Stimulated activated naive CD8-positive, alpha-beta T cell treated with anti-CD3 and anti-CD28 coated beads, Interleukin-15, Interleukin-2, amounts not matched to agents 100 ng/mL and 50 ng/mL, for 24 hours (primary cell): ENCODE data around the gene XYLT2.
"Not testable (repeated sequence)": the region's sequence is repeated elsewhere in the genome, so short reads cannot be mapped to it uniquely, and the experiment has no call there.

Experiments used
- H3K27ac Mint-ChIP-seq: one replicate; pipeline ENCODE4 v1.8.0; 2021; ENCODE audit warnings: mild to moderate bottlenecking, mixed read lengths
- H3K27me3 Mint-ChIP-seq: one replicate; pipeline ENCODE4 v1.8.0; 2021; ENCODE audit warnings: mixed read lengths
- H3K36me3 Mint-ChIP-seq: one replicate; pipeline ENCODE4 v1.8.0; 2021; ENCODE audit warnings: low read depth, mixed read lengths
- H3K4me1 Mint-ChIP-seq: one replicate; pipeline ENCODE4 v1.8.0; 2021; ENCODE audit warnings: low read depth, mixed read lengths
- H3K4me3 Mint-ChIP-seq: one replicate; pipeline ENCODE4 v1.8.0; 2021; ENCODE audit warnings: mild to moderate bottlenecking, mixed read lengths
- H3K9me3 Mint-ChIP-seq: one replicate; pipeline ENCODE4 v1.8.0; 2021; ENCODE audit warnings: mixed read lengths

XYLT2 gene

DNA sequence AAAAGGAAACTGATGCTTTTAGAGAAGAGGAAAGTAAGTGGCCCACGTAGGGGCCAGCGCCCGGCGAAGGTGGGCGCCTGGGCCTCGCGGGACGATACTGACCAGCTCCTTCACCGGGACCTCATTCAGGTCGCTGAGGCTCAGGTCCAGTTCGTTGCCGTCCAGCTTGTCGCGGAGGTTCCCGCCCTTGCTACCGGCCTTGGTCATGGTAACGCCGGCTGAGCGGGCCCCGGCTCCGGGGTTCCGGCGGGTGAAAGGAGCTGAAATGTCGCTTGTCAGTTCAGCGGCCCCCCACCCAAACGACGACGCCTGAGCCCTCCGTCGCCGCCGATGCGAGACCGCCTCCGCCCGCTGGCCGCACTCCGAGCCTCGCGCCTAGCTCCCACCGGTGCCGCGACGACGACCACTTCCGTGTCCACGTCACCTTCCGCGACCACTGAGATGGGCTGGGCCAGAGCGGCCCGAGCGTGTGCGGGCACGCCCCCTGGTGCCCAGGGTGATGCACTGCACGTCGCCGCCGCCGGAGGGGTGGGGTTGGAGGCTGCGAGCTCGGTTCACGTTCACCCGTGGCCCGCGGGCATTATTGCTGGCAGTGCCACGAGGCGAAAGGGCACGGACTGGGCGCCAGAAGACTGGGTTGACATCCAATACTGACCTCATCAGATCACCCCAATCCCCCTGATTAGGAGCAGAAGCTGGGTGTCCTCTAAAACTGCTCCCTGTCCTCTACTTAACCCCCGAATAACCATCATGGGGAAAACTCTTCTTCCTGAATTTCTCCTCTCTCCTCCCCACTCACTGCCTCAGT, 51.4 kb downstream of the XYLT2 start, which contains the start of gene LRRC59:
Gene LRRC59, minus strand, starts transcription at position 413 of the 808 bp plus-strand sequence. Its CDS starts 206 bp downstream, at position 207.
- no peaks in the 10 kb centered on the region for H3K27me3 Mint-ChIP-seq
- H3K4me3 Mint-ChIP-seq: peak within 1 kb of the TSS; percentile 86
- H3K4me1 Mint-ChIP-seq: peaks cover 28% of the 10 kb centered on the region
- H3K9me3 Mint-ChIP-seq: no peaks in the 10 kb centered on the region
- H3K27ac Mint-ChIP-seq: peak within 1 kb of the TSS; percentile 79
- H3K36me3 Mint-ChIP-seq: peaks cover 38% of the 10 kb centered on the region

DNA sequence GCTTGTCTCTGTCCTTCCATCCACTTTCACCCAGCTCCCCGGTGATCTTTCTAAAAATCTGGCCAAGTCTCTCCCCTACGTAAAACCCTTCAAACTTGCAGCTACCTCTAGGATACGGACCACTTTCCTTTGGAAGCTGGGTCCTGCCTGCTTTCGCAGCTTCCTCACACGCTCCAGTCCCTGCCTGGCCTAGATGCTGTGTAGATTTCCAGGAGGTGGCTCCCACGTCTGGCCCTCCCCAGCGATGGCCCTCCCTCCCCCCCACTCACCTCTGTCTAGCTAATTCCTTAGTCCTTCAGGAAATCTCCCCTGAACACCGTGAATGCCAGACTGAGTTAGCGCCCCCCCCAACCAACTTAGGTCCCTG, 52.0 kb downstream of the XYLT2 start:
- Mint-ChIP-seq H3K27me3 (no peaks in the 10 kb centered on the region), H3K4me3 (peak overlapping the region; percentile 86), H3K27ac (peak overlapping the region; percentile 17), H3K9me3 (no peaks in the 10 kb centered on the region), H3K36me3 (peaks cover 32% of the 10 kb centered on the region), H3K4me1 (peaks cover 27% of the 10 kb centered on the region)

GRCh38 chr17:50398672-50399071, 52.7 kb downstream of the XYLT2 start:
- not testable (repeated sequence) for H3K4me3 Mint-ChIP-seq, H3K9me3 Mint-ChIP-seq, H3K27ac Mint-ChIP-seq, H3K27me3 Mint-ChIP-seq
- Mint-ChIP-seq H3K4me1 (peaks cover 21% of the 10 kb centered on the region), H3K36me3 (peaks cover 25% of the 10 kb centered on the region)

DNA sequence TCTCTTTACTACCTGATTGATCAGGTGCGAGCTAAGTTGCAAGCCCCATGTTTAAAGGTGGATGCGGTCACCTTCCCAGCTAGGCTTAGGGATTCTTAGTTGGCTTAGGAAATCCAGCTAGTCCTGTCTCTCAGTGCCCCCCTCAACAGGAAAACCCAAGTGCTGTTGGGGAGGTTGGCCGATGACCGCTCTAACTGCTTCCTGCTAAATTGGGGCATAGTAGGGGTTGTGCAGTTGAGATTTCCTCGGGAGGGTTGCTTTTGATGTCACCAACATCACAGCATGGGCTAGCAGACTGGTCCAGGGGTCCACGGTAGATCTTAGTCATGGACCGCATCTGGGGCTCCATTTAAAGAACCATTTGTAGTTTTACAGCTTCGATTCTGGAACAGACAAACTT, 53.7 kb downstream of the XYLT2 start:
- Mint-ChIP-seq H3K36me3 (peaks cover 16% of the 10 kb centered on the region), H3K4me1 (peaks cover 20% of the 10 kb centered on the region)
- H3K9me3 Mint-ChIP-seq, H3K27ac Mint-ChIP-seq, H3K4me3 Mint-ChIP-seq, H3K27me3 Mint-ChIP-seq: not testable (repeated sequence)

- H3K27ac Mint-ChIP-seq, H3K27me3 Mint-ChIP-seq, H3K9me3 Mint-ChIP-seq, H3K36me3 Mint-ChIP-seq, H3K4me1 Mint-ChIP-seq, H3K4me3 Mint-ChIP-seq: not testable (repeated sequence)
Observed at GRCh38 chr17:50405351-50405750, 59.4 kb downstream of the XYLT2 start.

DNA sequence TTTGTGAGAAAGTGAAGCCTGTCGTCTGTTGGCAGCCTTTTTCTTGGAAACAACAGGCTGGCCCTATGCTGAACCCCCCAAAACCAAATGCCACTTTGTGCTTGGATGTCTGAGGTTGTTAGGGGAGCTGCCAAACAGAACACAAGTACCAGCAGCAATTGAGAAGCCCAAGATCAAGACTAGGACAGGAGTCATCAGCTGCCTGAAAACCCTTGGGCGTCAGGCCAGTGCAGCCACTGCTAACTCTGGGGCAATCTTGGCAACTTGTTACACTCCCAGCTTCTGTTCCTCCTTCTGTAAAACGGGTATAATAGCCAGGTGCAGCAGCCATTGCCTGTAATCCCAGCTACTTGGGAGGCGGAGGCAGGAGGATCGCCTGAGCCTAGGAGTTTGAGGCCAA, 60.7 kb downstream of the XYLT2 start:
- H3K4me3 Mint-ChIP-seq: no peak overlapping the region
- H3K36me3 Mint-ChIP-seq: no peaks in the 10 kb centered on the region
- H3K27ac Mint-ChIP-seq: no peak overlapping the region
- H3K9me3 Mint-ChIP-seq: no peaks in the 10 kb centered on the region
- H3K4me1 Mint-ChIP-seq: no peaks in the 10 kb centered on the region
- H3K27me3 Mint-ChIP-seq: peaks cover 8% of the 10 kb centered on the region

DNA sequence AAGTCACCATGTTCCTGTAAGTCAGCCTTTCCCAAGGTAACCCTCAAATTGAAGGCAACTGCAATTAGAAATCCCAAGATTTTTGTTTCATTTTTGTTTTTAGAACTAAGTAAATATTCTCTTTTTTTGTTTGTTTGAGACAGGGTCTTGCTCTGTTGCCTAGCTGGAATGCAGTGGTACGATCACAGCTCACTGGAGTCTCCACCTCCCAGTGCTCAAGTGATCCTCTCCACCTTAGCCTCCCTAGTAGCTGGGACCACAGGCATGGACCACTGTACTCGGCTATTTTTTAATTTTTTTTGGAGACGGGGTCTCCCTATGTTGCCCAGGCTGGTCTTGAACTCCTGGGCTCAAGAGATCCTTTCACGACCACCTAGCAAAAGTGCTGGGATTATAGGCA, 62.0 kb downstream of the XYLT2 start:
- Mint-ChIP-seq H3K9me3 (no peaks in the 10 kb centered on the region), H3K4me1 (no peaks in the 10 kb centered on the region), H3K27ac (no peak overlapping the region), H3K4me3 (no peak overlapping the region), H3K36me3 (no peaks in the 10 kb centered on the region), H3K27me3 (peaks cover 11% of the 10 kb centered on the region)
